ENCODE data around the gene EPHB1. TPM values are rescaled to one million over a fixed set of nuclear protein-coding genes. Genes with fewer than 3 reads are reported as not detected.

The EPHB1 gene
- total and polyA plus RNA-seq, 2 of the 13 experiments (the other 11 are each of a cell fraction or from before 2014, with no cell fraction given), result 0.07 to 0.21 TPM

DNA sequence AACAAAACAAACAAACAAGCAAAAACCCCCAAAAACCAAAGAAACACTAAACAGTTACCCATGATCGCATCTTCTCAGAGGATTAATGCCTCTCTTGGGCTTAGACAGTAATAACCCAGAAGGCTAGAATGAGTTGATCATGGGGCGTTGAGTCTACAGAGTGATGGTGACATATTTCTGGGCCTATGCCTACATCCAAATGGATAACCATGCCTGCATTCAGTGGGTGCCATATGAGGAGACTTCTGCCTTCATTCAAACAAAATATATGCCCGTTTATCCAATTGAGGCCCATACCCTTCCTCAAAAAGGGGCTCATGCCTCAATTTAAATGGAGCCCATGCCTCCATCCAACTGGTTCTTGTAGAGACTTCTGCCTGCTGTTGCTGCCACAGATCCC is 284.0 kb downstream of the EPHB1 start:
- intact Hi-C loops (cut with micrococcal nuclease; ENCODE audit: unreplicated experiment), result no loop called here
- no peaks in the 10 kb centered on the region for H4K20me1 ChIP-seq (ENCODE audit: insufficient read depth, low read length)
- no peak overlapping the region for H3K9ac ChIP-seq (ENCODE audit: insufficient read depth, low read depth, low read length)
- no TSS peak for BruUV-seq (replicated peaks)
- FAIRE-seq (no peak), DNase-seq (ENCODE audit: low spot score) (no peak), ATAC-seq (no peak)
- H2AFZ ChIP-seq (ENCODE audit: low read length), result no peak overlapping the region
- H3K36me3 ChIP-seq (replicated peaks in 1 of 2; ENCODE audit: control insufficient read depth in 1 of 2, insufficient read depth in 2 of 2, low read length in 2 of 2), result no peaks in the 10 kb centered on the region
- no peak overlapping the region for H3K27ac ChIP-seq (ENCODE audit: extremely low read length, insufficient read depth, low read length)
- no peak overlapping the region for H3K4me2 ChIP-seq (ENCODE audit: low read depth, low read length)
- in situ Hi-C loops (cut with HindIII; ENCODE audit: extremely low pct_ligation_motif_present, low pct_unique_long_range_greater_than_20kb), result no loop called here
- H3K4me3 ChIP-seq (replicated peaks in 1 of 3; ENCODE audit: insufficient read depth in 1 of 3, low read depth in 2 of 3, low read length in 3 of 3), result no peak overlapping the region
- H3K79me2 ChIP-seq (ENCODE audit: insufficient read depth, low read length), result no peaks in the 10 kb centered on the region
- TF ChIP-seq RFX3 (CRISPR knock-in tag; IDR thresholded peaks at IDR 0.05), result no peak
- TF ChIP-seq, protein P1, sequence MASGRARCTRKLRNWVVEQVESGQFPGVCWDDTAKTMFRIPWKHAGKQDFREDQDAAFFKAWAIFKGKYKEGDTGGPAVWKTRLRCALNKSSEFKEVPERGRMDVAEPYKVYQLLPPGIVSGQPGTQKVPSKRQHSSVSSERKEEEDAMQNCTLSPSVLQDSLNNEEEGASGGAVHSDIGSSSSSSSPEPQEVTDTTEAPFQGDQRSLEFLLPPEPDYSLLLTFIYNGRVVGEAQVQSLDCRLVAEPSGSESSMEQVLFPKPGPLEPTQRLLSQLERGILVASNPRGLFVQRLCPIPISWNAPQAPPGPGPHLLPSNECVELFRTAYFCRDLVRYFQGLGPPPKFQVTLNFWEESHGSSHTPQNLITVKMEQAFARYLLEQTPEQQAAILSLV (CRISPR knock-in tag; IDR thresholded peaks at IDR 0.05; ENCODE audit: borderline replicate concordance), result no peak
- no peak for TF ChIP-seq ZNF879 (CRISPR knock-in tag; IDR thresholded peaks at IDR 0.05)
- TF ChIP-seq HNF4G (IDR thresholded peaks at IDR 0.05; ENCODE audit: borderline replicate concordance, low read depth, low read length), result no peak
- no peak for TF ChIP-seq HNF4G (CRISPR knock-in tag; IDR thresholded peaks at IDR 0.05; ENCODE audit: borderline replicate concordance, low read depth)
- TF ChIP-seq, protein P2, sequence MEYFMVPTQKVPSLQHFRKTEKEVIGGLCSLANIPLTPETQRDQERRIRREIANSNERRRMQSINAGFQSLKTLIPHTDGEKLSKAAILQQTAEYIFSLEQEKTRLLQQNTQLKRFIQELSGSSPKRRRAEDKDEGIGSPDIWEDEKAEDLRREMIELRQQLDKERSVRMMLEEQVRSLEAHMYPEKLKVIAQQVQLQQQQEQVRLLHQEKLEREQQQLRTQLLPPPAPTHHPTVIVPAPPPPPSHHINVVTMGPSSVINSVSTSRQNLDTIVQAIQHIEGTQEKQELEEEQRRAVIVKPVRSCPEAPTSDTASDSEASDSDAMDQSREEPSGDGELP (IDR thresholded peaks at IDR 0.05; ENCODE audit: borderline replicate concordance, low read depth), result no peak
- TF ChIP-seq ZBTB7B (CRISPR knock-in tag; IDR thresholded peaks at IDR 0.05), result no peak
- TF ChIP-seq, protein P3, sequence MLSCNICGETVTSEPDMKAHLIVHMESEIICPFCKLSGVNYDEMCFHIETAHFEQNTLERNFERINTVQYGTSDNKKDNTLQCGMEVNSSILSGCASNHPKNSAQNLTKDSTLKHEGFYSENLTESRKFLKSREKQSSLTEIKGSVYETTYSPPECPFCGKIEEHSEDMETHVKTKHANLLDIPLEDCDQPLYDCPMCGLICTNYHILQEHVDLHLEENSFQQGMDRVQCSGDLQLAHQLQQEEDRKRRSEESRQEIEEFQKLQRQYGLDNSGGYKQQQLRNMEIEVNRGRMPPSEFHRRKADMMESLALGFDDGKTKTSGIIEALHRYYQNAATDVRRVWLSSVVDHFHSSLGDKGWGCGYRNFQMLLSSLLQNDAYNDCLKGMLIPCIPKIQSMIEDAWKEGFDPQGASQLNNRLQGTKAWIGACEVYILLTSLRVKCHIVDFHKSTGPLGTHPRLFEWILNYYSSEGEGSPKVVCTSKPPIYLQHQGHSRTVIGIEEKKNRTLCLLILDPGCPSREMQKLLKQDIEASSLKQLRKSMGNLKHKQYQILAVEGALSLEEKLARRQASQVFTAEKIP (CRISPR knock-in tag; IDR thresholded peaks at IDR 0.05; ENCODE audit: borderline replicate concordance), result no peak
- TF ChIP-seq HOXA5 (CRISPR knock-in tag; IDR thresholded peaks at IDR 0.05), result no peak
- no peak for TF ChIP-seq ZNF234 (CRISPR knock-in tag; conservative IDR thresholded peaks at IDR 0.05)
- TF ChIP-seq ZNF652 (CRISPR knock-in tag; IDR thresholded peaks at IDR 0.05; ENCODE audit: borderline replicate concordance, low read depth), result no peak
- TF ChIP-seq ZNF232 (CRISPR knock-in tag; IDR thresholded peaks at IDR 0.05; ENCODE audit: borderline replicate concordance), result no peak
- TF ChIP-seq HES4 (CRISPR knock-in tag; IDR thresholded peaks at IDR 0.05; ENCODE audit: borderline replicate concordance), result no peak
- TF ChIP-seq, protein P4, sequence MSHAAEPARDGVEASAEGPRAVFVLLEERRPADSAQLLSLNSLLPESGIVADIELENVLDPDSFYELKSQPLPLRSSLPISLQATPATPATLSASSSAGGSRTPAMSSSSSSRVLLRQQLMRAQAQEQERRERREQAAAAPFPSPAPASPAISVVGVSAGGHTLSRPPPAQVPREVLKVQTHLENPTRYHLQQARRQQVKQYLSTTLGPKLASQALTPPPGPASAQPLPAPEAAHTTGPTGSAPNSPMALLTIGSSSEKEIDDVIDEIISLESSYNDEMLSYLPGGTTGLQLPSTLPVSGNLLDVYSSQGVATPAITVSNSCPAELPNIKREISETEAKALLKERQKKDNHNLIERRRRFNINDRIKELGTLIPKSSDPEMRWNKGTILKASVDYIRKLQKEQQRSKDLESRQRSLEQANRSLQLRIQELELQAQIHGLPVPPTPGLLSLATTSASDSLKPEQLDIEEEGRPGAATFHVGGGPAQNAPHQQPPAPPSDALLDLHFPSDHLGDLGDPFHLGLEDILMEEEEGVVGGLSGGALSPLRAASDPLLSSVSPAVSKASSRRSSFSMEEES (CRISPR knock-in tag; IDR thresholded peaks at IDR 0.05), result no peak
- no peak for TF ChIP-seq TRIM24 (CRISPR knock-in tag; IDR thresholded peaks at IDR 0.05)
- TF ChIP-seq ZBTB7A (CRISPR knock-in tag; IDR thresholded peaks at IDR 0.05), result no peak
- TF ChIP-seq ZFYVE20 (CRISPR knock-in tag; IDR thresholded peaks at IDR 0.05; ENCODE audit: borderline replicate concordance, low read depth), result no peak
- TF ChIP-seq, protein P5, sequence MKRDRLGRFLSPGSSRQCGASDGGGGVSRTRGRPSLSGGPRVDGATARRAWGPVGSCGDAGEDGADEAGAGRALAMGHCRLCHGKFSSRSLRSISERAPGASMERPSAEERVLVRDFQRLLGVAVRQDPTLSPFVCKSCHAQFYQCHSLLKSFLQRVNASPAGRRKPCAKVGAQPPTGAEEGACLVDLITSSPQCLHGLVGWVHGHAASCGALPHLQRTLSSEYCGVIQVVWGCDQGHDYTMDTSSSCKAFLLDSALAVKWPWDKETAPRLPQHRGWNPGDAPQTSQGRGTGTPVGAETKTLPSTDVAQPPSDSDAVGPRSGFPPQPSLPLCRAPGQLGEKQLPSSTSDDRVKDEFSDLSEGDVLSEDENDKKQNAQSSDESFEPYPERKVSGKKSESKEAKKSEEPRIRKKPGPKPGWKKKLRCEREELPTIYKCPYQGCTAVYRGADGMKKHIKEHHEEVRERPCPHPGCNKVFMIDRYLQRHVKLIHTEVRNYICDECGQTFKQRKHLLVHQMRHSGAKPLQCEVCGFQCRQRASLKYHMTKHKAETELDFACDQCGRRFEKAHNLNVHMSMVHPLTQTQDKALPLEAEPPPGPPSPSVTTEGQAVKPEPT (CRISPR knock-in tag; IDR thresholded peaks at IDR 0.05; ENCODE audit: low read depth), result no peak
- no peak for TF ChIP-seq NFYB (CRISPR knock-in tag; IDR thresholded peaks at IDR 0.05)
- H3K9me3 ChIP-seq (ENCODE audit: low read length), result peaks cover 9% of the 10 kb centered on the region; the same call in 1 of the 2 replicates
- WGBS (ENCODE audit: low lambda C conversion rate), result 44% methylated on average over 1 of the region's 3 CpGs
- no peaks in the 10 kb centered on the region for H3K4me1 ChIP-seq (ENCODE audit: insufficient read depth, low read length)
- ChIA-PET CTCF (ENCODE audit: low intra/inter-chr PET ratio, low total read pairs) (no interaction called here), POLR2A (no interaction called here)
- no peaks in the 10 kb centered on the region for H3K27me3 ChIP-seq (ENCODE audit: control insufficient read depth in 1 of 2, insufficient read depth in 2 of 2, low read length in 2 of 2)
